HepG2 (cell line): Measurements from ENCODE around the gene PAEP. TPM values are rescaled to one million over a fixed set of nuclear protein-coding genes. Genes with fewer than 3 reads are reported as not detected.
A peak's percentile ranks its signal among the peaks of the same experiment; 100 is the strongest.

Source experiments
- ATAC-seq: fragments of 200-7000 bp; cut with Tn5 transposase; 3 replicates; pipeline ENCODE4 v1.9.1; 2020; ENCODE audit warnings: mild to moderate bottlenecking, moderate library complexity
- BruUV-seq: library from RNA; stranded (reverse); fragments of 400-500 nt; replicated peaks from 2 replicates; lab custom pipeline; 2021; lab: Mats Ljungman, UMichigan
- CTCF ChIA-PET: fragments of 300-600 bp; formaldehyde crosslinking; extraction: SDS; loops from one replicate; lab custom pipeline; 2021; ENCODE audit warnings: low total read pairs, inconsistent platforms, low intra/inter-chr PET ratio; lab: Yijun Ruan, JAX
- POLR2A ChIA-PET: fragments of 350-600 bp; sonication (Branson Sonifier 250); formaldehyde crosslinking; loops from one replicate; lab custom pipeline; 2020; ENCODE audit warnings: antibody characterized with exemption, inconsistent platforms; lab: Yijun Ruan, JAX
- DNase-seq: peaks from one replicate; pipeline ENCODE4 v3.0.0-alpha.2; 2015; ENCODE audit warnings: low spot score
- FAIRE-seq: peaks from 3 replicates; lab custom pipeline; 2011; peaks lifted over from hg19 to GRCh38; lab: Jason Lieb, UNC
- H2AFZ ChIP-seq: one replicate; pipeline ENCODE4 v1.6.1; 2011; ENCODE audit warnings: low read length, inconsistent platforms
- H3K27ac ChIP-seq: fragments of 300-600 bp; 3 replicates; pipeline ENCODE4 v1.8.0; 2011; ENCODE audit warnings: mixed run types, mild to moderate bottlenecking, mixed read lengths, low read length, inconsistent platforms; ENCODE audit not compliant: insufficient read depth; ENCODE audit errors: extremely low read length
- H3K27me3 ChIP-seq, 2 experiments: fragments of 200-600 bp in 1 of 2; 2 replicates in 1 of 2; 3 replicates in 1 of 2; pipeline versions ENCODE4 v1.6.0 to v1.8.0; 2011; ENCODE audit warnings: low read length in 2 of 2, mild to moderate bottlenecking in 2 of 2, moderate library complexity in 2 of 2, inconsistent platforms in 1 of 2; ENCODE audit not compliant: insufficient read depth in 2 of 2, control insufficient read depth in 1 of 2
- H3K36me3 ChIP-seq, 2 experiments: fragments of 200-600 bp in 1 of 2; replicated peaks in 1 of 2; 2 replicates in 1 of 2; 3 replicates in 1 of 2; pipeline versions ENCODE4 v1.5.1 to v1.8.0; 2011; ENCODE audit warnings: low read length in 2 of 2, inconsistent platforms in 1 of 2; ENCODE audit not compliant: insufficient read depth in 2 of 2, control insufficient read depth in 1 of 2
- H3K4me1 ChIP-seq: 2 replicates; pipeline ENCODE4 v1.5.1; 2012; ENCODE audit warnings: low read length, inconsistent platforms; ENCODE audit not compliant: insufficient read depth
- H3K4me2 ChIP-seq: 2 replicates; pipeline ENCODE4 v1.6.0; 2011; ENCODE audit warnings: low read depth, low read length, inconsistent platforms
- H3K4me3 ChIP-seq, 3 experiments: fragments of 200-600 bp in 1 of 3; sonication (generic), shearing (Covaris generic) in 1 of 3; replicated peaks in 1 of 3; 2 replicates each; pipeline ENCODE4 v1.5.1; 2011 to 2016; ENCODE audit warnings: low read length in 3 of 3, inconsistent platforms in 2 of 3, low read depth in 2 of 3, mild to moderate bottlenecking in 2 of 3, control low read depth in 1 of 3, mixed read lengths in 1 of 3; ENCODE audit not compliant: insufficient read depth in 1 of 3
- H3K79me2 ChIP-seq: one replicate; pipeline ENCODE4 v1.6.1; 2011; ENCODE audit warnings: low read length, inconsistent platforms; ENCODE audit not compliant: insufficient read depth
- H3K9ac ChIP-seq: 2 replicates; pipeline ENCODE4 v1.6.0; 2011; ENCODE audit warnings: mild to moderate bottlenecking, low read depth, low read length, inconsistent platforms; ENCODE audit not compliant: insufficient read depth
- H3K9me3 ChIP-seq: 2 replicates; pipeline ENCODE4 v1.5.1; 2012; ENCODE audit warnings: mild to moderate bottlenecking, low read length
- H4K20me1 ChIP-seq: 2 replicates; pipeline ENCODE4 v1.6.0; 2011; ENCODE audit warnings: inconsistent platforms, mild to moderate bottlenecking, low read length, moderate library complexity; ENCODE audit not compliant: insufficient read depth
- ARNT ChIP-seq: fragments of 450-650 bp; IDR thresholded peaks from 2 replicates; pipeline ENCODE4 v1.6.1; 2017
- BHLHE40 ChIP-seq: IDR thresholded peaks from 2 replicates; pipeline ENCODE4 v1.6.1; 2011; ENCODE audit warnings: low read length, improper control_type of control experiment
- CTCF ChIP-seq: sonication (generic); formaldehyde crosslinking; IDR thresholded peaks from 2 replicates; pipeline ENCODE4 v1.5.0; 2020; ENCODE audit warnings: mild to moderate bottlenecking, missing genetic modification reagents, moderate library complexity
- IKZF1 ChIP-seq: fragments of 450-650 bp; IDR thresholded peaks from 2 replicates; pipeline ENCODE4 v1.7.1; 2016
- IKZF4 ChIP-seq: sonication (generic); formaldehyde crosslinking; IDR thresholded peaks from 2 replicates; pipeline ENCODE4 v1.5.1; 2020; ENCODE audit warnings: borderline replicate concordance, mild to moderate bottlenecking, low read depth, missing genetic modification reagents; ENCODE audit errors: not compliant biosample characterization
- LCORL ChIP-seq, 2 experiments: fragments of 450-650 bp in 1 of 2; sonication (generic) in 1 of 2; formaldehyde crosslinking in 1 of 2; IDR thresholded peaks; 2 replicates each; pipeline versions ENCODE4 v1.5.0 to v1.6.1; 2017 to 2020; ENCODE audit warnings: antibody characterized with exemption in 1 of 2, missing genetic modification reagents in 1 of 2
- MAFK ChIP-seq, 2 experiments: IDR thresholded peaks in 1 of 2; conservative IDR thresholded peaks in 1 of 2; 2 replicates each; pipeline ENCODE4 v1.6.1; 2011; ENCODE audit warnings: improper control_type of control experiment in 2 of 2, low read length in 2 of 2
- MATR3 ChIP-seq: sonication (generic); formaldehyde crosslinking; IDR thresholded peaks from 2 replicates; pipeline ENCODE4 v1.4.0; 2020; ENCODE audit warnings: missing genetic modification reagents
- MXI1 ChIP-seq: IDR thresholded peaks from 3 replicates; pipeline ENCODE4 v1.6.1; 2012; ENCODE audit warnings: low read depth, low read length, inconsistent platforms, borderline replicate concordance
- RBM22 ChIP-seq: fragments of 200-400 bp; formaldehyde crosslinking; optimal IDR thresholded peaks from 2 replicates; pipeline ENCODE3; 2017; ENCODE audit warnings: mild to moderate bottlenecking, low read length, moderate library complexity
- RCOR2 ChIP-seq: IDR thresholded peaks from 2 replicates; pipeline ENCODE4 v1.6.1; 2016; ENCODE audit warnings: missing biosample characterization, missing genetic modification reagents
- RFX1 ChIP-seq: fragments of 450-650 bp; IDR thresholded peaks from 2 replicates; pipeline ENCODE4 v1.6.1; 2017
- SP5 ChIP-seq: IDR thresholded peaks from 2 replicates; pipeline ENCODE4 v1.6.1; 2016; ENCODE audit warnings: low read depth, borderline replicate concordance
- TFAP4 ChIP-seq: sonication (generic); IDR thresholded peaks from 2 replicates; pipeline ENCODE4 v1.6.1; 2016; ENCODE audit warnings: low read depth, borderline replicate concordance
- ZNF276 ChIP-seq: sonication (generic); formaldehyde crosslinking; IDR thresholded peaks from 2 replicates; pipeline ENCODE4 v1.4.0; 2020; ENCODE audit warnings: mild to moderate bottlenecking, low read depth, missing genetic modification reagents
- ZNF614 ChIP-seq: IDR thresholded peaks from 2 replicates; pipeline ENCODE4 v1.6.1; 2018; ENCODE audit warnings: missing biosample characterization, missing genetic modification reagents, inconsistent platforms, borderline replicate concordance
- ZNF652 ChIP-seq: IDR thresholded peaks from 2 replicates; pipeline ENCODE4 v1.6.1; 2016; ENCODE audit warnings: low read depth, borderline replicate concordance
- ZNF777 ChIP-seq: sonication (generic); formaldehyde crosslinking; IDR thresholded peaks from 2 replicates; pipeline ENCODE4 v1.4.0; 2020; ENCODE audit warnings: missing genetic modification reagents
- WGBS: methylation state at CpG from one replicate; pipeline ENCODE4 v1.1.6; 2017; ENCODE audit warnings: low lambda C conversion rate; 5-methylcytosine and 5-hydroxymethylcytosine counted together
- in situ Hi-C: cut with HindIII; loops from 2 replicates; pipeline ENCODE4 v1.10.0; 2017; ENCODE audit warnings: low pct_unique_long_range_greater_than_20kb; ENCODE audit not compliant: extremely low pct_ligation_motif_present
- intact Hi-C: fragments of 100-400 bp; cut with micrococcal nuclease; formaldehyde crosslinking; loops from one replicate; pipeline ENCODE4 v1.10.0; 2022; ENCODE audit not compliant: unreplicated experiment
- polyA plus RNA-seq, 8 experiments: library from polyadenylated mRNA; depleted of rRNA in 3 of 8; stranded (reverse) in 7 of 8; unstranded in 1 of 8; fragments of >200 nt; fragmentation: Illumina TruSeq in 4 of 8; extraction: Trizol in 4 of 8; gene quantifications; 2 replicates each; pipeline versions ENCODE4 v1.2.1 to v1.2.3, GENCODE V29; 2011 to 2016; ENCODE audit warnings: low read depth in 4 of 8, missing spikeins in 1 of 8, mixed read lengths in 1 of 8; ENCODE audit not compliant: insufficient read depth in 1 of 8
- total RNA-seq, 5 experiments: library from RNA; depleted of rRNA; stranded (reverse); fragments of >200 nt; fragmentation: Illumina TruSeq; extraction: Trizol; gene quantifications; 2 replicates each; pipeline ENCODE4 v1.2.3, GENCODE V29; 2016; ENCODE audit warnings: low read depth in 1 of 5

The PAEP gene
- total and polyA plus RNA-seq, 2 of the 13 experiments (the other 11 are each of a cell fraction or from before 2014, with no cell fraction given): 0.75 to 10.8 TPM

GRCh38 chr9:135614821-135615665, 53.5 kb downstream of the PAEP start:
- POLR2A ChIA-PET: no interaction called here

GRCh38 chr9:135615666-135616618, 54.4 kb downstream of the PAEP start:
- no peak for FAIRE-seq
- CTCF ChIA-PET: no interaction called here
- TF ChIP-seq ZNF652 (no peak), TFAP4 (peak; percentile 40; the same call in 1 of the 2 replicates), CTCF (CRISPR knock-in tag) (peak; percentile 50), MAFK (conservative IDR thresholded peaks at IDR 0.05 in 1 of 2, IDR thresholded peaks at IDR 0.05 in 1 of 2; ENCODE audit: low read length in 2 of 2) (0 out of 4 replicates have a peak, but pooled peaks of 1 of the 2 experiments have one; percentile 21), BHLHE40 (no peak), ZNF276 (CRISPR knock-in tag) (no peak)

More at GRCh38 chr9:135614821-135615665, 53.5 kb downstream of the PAEP start:
- Histone ChIP-seq H3K27ac (no peak overlapping the region), H3K79me2 (no peaks in the 10 kb centered on the region), H3K4me3 (no peak overlapping the region), H3K9me3 (no peaks in the 10 kb centered on the region), H3K4me1 (no peaks in the 10 kb centered on the region), H3K9ac (no peak overlapping the region), H3K36me3 (no peaks in the 10 kb centered on the region), H4K20me1 (no peaks in the 10 kb centered on the region), H2AFZ (no peak overlapping the region), H3K4me2 (no peak overlapping the region), H3K27me3 (peaks cover 30 to 74% of the 10 kb centered on the region in 2 experiments)
- CTCF ChIA-PET: no interaction called here
- in situ Hi-C loops (no loop called here), intact Hi-C loops (no loop called here)
- DNase-seq (no peak), ATAC-seq (no peak), FAIRE-seq (no peak)
- WGBS: 8% methylated on average over 10 of the region's 29 CpGs
- no peak for TF ChIP-seq RCOR2
- no peak for TF ChIP-seq LCORL (IDR thresholded peaks at IDR 0.05)
- no peak for TF ChIP-seq LCORL (CRISPR knock-in tag; IDR thresholded peaks at IDR 0.05)
- TF ChIP-seq ZNF777 (CRISPR knock-in tag): no peak
- no peak for TF ChIP-seq RFX1
- TF ChIP-seq ARNT: no peak
- TF ChIP-seq RBM22: no peak
- TF ChIP-seq ZNF614 (CRISPR knock-in tag): no peak
- TF ChIP-seq MXI1: no peak
- no peak for TF ChIP-seq MATR3 (CRISPR knock-in tag)
- no peak for TF ChIP-seq IKZF4 (CRISPR knock-in tag)
- no peak for TF ChIP-seq IKZF1
- TF ChIP-seq SP5 (CRISPR knock-in tag): no peak
- BruUV-seq: no TSS peak

More at GRCh38 chr9:135615666-135616618, 54.4 kb downstream of the PAEP start:
- DNase-seq (no peak), ATAC-seq (peak; percentile 70)
- Histone ChIP-seq H3K27me3 (peaks cover 29 to 73% of the 10 kb centered on the region in 2 experiments), H3K4me2 (no peak overlapping the region), H3K4me1 (no peaks in the 10 kb centered on the region), H3K27ac (no peak overlapping the region), H2AFZ (no peak overlapping the region), H3K9me3 (no peaks in the 10 kb centered on the region), H3K9ac (no peak overlapping the region), H3K36me3 (no peaks in the 10 kb centered on the region), H4K20me1 (no peaks in the 10 kb centered on the region), H3K79me2 (no peaks in the 10 kb centered on the region), H3K4me3 (no peak overlapping the region)
- in situ Hi-C loops: no loop called here
- no TSS peak for BruUV-seq
- POLR2A ChIA-PET: no interaction called here
- intact Hi-C loops: no loop called here
- 41% methylated on average over 20 of the region's 31 CpGs for WGBS
